IPS DF 19.7 (cell line): ENCODE results near the gene RAB1B.
"Not testable (repeated sequence)": the region's sequence is repeated elsewhere in the genome, so short reads cannot be mapped to it uniquely, and the experiment has no call there.

Source experiments
- DNase-seq: peaks from one replicate; pipeline ENCODE4 v3.0.0-alpha.2; 2013; ENCODE audit warnings: low read depth, low spot score

The RAB1B gene

DNA sequence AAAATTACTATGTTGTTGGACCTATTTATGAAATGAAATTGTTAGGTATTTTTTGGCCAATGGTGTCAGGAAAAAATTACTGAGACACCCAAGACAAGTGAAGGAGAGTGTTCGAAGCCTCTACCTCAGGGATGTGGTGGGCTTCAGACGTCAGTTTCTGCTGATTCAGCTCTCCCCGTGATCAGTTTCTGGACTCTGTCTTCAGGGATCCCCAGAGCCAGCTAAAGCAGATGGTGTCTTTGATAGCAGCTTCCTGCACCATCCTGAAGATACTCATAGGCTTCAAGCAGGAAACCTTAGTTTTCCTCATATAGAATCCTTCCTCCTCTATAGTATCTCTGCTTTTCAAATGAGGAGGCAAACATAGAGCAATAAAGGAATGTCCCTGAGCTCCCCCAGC, 41.0 kb downstream of the RAB1B start:
- DNase-seq, result no peak

DNA sequence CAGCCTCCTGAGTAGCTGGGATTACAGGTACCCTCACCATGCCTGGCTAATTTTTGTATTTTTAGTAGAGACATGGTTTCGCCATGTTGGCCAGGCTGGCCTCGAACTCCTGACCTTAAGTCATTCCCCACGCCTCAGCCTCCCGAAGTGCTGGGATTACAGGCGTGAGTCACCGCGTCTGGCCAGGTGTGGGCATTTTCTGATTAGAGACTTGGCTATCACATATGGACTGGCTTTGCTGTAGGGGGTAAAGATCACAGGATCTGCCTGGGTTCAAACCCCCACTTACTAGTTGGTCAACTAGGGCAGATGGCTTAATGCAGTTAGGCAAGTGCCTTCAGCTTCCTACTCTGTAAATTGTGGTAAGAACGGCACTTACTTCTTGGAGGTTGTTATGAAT, 41.9 kb downstream of the RAB1B start:
- no peak for DNase-seq

DNA sequence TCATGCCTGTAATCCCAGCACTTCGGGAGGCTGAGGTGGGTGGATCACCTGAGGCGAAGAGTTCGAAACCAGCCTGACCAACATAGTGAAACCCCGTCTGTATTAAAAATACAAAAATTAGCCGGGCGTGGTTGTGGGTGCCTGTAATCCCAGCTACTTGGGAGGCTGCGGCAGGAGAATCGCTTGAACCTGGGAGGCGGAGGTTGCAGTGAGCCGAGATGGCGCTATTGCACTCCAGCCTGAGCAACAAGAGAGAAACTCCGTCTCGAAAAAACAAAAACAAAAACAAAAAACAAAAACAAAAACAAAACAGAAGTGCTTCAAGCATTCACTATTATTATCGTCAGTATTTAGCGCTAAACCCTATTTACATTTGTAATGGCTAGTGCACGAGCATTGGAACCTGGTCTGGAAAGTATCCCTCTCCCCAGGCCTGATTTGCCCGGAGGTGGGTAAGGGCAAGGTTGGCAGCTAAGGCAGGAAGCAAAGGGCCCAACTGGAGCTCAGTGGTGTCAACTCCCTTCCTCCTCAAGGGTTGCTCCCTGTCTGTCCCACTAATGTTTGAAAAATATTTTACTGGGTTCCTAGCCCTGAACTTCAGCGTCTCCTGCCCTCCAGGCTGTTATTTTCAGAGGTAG, 42.5 kb downstream of the RAB1B start:
- not testable (repeated sequence) for DNase-seq

DNA sequence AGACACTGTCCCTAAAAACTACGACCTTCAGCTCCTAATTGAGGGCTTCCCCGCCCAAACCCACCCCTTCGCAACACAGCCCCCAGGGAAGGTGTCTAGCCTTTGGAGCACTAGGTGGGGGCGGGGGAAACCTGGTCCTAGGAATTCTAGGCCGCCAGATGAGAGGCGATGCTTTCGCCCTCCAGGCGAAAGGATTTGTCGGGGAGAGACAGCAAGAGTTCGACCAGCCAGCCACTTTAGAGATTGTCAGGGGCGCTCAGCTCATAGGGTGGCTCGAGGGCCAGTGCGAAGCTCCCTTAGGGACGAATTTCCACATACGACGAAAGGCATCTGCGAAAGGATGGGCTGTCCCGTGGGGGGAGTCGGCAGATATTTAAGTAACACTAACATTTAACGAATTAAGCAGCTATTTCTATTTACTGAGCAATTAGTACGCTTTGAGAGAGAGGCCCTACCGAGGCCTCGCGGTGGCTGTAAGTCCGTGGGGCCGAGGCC, 43.1 kb downstream of the RAB1B start:
- no peak for DNase-seq

DNA sequence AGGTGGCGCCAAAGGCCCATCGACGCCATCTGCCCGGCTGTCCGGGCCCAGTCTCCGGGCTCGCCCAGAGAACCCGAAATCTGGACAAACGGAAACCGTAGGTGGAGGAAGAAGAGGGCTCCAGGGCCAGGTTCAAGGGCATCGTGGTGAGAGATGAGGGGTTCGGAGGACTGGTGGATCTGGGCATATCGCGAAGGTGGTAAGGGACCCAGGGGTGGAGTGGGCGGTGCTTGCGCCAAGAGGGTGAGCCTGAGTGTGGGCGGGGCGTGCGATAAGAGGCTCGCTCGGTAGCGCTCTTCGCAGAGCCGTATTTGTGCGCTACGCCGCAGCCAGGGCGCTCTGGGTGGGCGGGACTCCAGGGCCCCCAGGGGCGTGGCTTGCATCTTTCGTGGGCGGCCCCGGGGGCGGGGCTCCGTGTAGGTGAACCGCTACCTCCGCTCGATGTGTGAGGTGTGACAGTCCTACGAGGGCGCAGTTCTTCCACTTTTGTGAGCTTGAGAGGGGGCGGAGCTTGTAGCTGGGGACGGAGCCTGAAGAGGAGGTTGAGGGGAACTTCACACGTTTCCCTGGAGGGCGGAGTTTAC, 43.6 kb downstream of the RAB1B start:
- no peak for DNase-seq

DNA sequence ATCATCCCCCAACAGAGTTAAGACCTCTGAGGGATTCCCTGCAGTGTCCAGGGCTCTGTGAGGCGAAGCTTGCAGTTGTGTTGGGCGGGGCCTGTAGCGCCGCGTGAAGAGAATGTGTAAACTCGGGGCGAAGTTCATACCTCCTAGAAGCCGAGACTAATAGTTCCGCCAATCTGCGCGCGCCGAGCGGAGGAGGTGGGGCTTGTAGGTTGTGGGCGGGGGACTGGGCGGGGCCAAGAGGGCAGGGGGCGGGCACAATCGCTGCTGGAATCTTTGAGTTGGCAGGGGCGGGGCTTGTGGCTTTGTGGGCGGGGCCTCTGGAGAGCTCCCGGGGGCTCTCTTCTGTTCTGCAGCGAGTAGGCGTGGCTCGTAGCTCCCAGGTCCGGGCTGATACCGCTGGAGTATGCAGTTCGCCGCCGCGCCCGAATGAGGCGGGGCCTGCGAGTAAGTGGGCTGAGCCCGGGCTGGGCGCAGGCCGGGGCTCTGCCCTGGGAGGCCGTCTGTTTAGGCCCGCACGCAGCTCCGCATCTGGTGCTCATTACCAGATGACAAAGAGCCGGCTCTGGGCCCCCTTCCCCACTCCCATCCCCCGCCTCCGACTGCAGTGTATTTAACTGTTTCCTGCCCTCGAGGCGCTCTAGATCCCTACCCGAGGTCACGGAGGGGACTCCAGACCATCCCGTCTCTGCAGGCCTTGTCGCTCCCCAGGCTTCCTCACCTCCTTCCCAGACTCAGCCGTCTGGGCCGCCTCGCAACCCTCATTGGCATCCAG, 44.3 kb downstream of the RAB1B start:
- DNase-seq, result no peak

DNA sequence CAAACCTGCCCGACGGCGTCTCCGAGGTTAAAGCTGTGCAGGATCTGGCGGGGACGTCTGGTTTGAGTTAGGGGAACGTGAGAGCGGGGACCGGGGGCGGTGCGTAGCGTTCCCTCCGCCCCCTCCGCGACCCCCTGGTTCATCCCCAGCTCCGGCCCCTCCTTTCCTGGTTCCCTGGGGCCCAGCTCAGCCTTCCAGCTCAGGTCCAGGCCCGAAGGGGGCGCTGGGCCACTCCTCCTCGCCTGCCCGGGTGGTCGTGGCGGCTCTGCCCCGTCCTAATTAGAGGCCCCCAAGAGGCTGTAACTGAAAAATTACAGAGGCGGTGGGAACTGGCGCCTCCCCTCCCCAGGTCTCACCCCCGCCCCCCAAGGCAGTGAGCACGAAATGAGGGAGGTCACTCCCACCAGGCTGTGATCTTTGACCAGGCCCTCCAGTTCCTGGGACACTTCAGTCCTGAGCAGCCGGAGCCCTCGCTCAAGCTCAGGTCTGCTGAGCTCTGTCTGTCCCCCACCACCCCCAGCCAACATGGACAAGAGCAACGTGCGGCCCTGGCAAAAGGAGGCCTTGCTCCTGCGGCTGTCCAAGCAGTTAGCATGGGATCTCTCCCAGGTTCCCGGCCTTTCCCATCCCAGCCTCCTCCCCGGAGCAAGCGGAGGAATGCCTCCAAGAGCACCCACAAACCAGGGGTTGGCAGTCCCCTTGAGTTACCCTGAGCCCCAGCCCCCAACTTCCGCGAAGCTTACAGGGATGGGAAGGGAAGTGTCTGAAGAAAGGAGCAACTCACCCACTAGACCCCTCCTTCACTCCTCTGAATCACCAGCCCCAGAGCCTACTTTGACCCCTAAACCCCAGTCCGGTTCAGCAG, 45.1 kb downstream of the RAB1B start:
- DNase-seq, result no peak

DNA sequence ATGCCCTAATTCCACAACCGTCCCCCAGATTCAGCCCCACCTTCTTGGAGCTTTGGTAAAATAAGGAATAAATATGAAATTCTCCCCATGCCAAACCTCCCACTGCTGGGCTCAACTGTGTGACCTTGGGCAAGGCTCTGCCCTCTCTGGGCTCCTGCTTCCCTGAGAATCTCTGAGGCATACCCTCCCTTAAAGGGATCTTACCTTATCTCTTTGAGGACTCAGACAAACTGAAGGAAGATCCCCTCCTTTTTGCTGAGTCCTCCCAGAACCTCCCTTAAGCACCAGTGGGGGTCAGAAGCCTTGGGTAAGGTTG, 45.7 kb downstream of the RAB1B start:
- DNase-seq, result no peak

DNA sequence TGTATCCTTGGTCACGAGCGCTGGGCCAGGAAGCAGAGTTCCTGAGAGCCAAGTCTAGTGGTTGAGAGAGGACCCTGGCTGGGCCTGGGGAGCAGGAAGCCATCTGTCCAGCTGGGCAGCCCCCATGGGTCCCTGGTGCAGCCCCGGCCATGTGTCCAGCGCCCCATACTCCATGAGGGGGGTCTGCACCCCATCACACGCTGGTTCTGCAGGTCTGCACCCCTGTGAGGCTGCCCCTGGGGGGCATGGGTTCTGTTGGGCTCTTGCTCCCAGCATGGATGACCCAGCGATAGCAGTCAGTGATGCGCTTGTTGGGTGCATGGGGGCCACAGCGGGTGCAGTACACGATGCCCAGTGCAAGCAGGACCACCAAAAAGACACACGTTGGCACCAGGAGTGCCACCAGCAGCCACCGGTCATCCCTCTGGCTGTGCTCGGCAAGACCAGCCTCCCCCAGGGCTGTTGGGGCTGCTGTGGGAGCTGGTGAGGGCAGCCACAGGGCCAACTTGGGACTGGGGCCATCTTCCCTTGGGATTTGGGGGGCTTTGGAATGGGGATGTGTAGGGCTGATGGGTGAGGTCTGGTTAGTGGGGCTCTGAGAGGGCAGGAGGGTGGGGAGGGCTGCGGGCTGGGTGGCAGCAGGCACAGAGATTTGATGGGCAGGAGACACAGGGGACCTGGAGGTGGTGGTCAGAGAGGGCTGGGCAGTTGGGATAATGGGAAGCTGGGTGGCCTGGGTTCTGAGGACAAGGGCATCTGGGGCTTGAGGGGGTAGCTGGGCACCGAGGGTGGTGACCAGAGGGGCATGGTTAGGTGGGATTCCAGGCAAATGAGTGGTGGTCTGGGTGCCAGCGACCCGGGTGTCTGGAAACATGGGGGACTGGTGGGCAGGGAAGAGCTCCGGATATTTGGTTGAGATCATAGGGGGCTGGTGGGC, 46.4 kb downstream of the RAB1B start:
- DNase-seq, result no peak

DNA sequence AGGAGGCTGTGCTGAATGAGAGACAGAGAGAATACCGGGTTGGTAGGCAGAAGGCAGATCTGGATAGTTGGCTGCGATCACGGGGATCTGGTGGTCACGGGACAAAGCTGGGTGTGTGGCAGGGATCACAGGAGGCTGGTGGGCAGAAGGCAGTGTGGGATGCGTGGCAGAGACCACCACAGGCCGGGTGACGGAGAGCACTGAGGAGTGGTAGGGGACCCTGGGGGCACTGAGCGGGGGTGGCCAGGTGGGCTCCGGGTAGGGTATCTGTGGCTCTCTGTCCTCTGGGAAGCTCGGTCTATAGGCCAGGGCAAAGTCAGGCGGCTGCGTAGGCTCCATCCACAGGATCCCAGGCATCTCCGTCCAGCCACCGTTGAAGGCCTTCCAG, 47.1 kb downstream of the RAB1B start:
- no peak for DNase-seq

DNA sequence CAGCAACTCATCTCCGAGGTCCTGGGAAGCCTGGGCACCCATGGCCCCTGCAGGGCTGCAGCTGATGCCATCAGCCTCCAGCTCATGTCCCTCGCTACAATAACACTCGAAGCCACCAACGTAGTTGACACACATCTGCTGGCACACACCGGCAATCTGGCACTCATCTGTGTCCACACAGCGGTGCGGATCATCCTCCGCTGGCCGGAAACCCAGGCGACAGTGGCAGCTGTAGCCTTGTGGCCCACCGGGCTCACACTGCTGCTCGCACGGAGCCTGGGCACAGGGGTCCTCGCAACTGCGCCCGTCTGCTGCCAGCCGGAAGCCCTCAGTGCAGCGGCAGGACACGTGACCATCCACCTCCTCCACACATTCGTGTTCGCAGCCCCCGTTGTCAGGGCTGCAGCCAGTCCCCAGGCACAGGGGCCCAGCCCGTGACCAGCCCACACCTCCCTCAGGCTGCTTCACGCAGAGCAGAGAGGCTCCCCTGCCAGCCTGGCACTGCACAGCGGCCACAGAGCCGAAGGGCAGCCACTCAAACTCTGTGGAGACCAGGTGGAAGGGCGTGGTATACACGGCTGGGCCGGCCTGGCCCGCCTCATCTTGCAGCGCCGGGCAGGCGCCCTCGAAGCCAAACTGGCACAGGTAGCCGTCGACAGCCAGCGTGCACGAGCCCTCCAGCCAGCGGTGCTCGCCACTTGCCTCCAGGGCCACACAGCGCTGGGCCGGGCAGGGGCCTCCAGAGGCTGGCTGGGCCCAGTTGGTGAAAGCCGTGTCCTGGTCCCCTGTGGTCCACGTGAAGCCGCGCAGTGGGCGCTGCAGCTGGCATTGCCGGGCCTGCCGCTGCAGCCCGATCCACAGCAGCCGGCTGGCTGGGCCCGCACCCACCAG, 47.7 kb downstream of the RAB1B start:
- DNase-seq, result no peak

DNA sequence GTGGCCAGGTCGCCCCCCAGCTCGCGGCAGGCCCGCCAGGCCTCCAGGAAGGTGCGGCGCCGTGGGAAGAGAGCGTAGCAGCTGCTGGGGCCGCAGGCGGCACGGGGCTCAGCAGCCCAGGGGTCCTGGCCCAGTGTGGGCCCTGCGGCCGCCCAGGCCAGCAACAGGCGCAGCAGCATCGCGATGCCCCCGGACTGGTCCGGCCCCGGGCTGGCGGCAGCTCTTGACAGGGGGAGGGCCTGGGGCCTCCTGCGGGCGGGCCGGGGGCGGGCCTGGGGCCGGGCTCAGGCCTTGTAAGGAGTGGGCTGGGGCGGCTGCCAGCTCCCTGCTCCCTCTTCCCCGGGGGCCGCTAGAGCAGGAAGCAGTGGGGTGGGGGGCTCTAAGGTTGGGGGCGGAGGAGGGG, 48.4 kb downstream of the RAB1B start, which contains the start of gene CD248:
CD248 (minus strand) TSS at position 196 of the 403 bp plus-strand sequence; CDS start at position 179, 17 bp downstream.
- no peak for DNase-seq

DNA sequence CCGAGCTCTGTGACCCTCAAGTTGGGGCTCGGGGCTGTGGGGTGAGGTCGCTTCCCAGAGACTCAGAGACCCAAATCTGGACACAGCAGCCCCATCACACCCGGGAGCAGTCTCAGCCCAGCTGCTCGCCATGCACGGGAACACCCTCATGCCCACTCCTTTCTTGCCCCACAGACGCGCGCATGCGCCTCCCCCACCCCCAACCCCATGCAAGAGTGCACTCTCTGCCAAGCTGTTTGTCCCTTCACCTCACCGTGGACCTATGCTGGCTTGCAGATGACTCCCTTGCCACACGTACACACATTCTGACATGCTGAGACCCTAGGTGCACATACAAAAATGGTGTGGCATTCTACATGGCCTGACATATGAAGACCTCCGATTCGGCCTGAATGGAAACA, 48.9 kb downstream of the RAB1B start:
- DNase-seq, result no peak

DNA sequence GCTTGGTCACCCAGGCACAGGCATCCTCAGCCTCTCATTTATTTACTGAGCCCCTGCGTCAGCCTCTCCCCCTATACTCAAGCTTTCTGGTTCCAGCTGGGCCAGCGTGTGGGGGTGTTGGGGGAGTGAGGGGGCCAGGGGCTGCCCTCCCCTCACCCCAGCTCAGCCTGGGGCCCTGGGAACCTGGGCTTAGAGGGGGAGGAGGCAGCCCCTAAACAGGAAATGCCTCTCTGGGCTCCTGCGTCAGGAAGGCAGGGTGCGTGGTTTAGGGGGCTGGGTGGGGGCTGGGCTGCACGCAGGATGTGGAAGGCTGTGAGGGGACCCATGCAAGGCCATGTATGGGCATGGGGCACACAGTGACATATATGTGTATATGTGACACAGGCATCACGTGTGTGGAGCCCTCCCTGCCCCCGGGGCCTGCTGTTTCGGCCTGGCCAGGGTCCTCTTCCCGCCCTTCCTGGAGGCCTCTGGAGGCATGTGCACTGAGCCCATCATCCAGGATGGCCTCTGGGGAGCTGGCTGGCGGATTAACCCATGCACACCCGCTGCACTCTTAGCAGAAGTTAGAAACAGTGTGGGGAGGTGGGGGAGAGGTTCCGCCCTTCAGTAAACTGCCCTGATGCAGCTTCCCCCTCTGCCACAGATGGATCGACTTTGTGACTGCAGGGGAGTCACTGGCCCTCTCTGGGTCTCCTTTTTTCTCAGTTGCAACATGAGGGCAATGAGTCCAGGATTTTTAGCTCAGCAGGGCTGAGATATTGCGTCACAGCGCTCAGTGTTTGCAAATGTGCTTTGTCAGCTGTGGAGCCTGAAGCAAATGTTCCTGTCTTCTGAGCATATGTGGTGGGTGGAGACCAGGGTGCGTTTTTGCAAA, 49.5 kb downstream of the RAB1B start:
- DNase-seq, result no peak

DNA sequence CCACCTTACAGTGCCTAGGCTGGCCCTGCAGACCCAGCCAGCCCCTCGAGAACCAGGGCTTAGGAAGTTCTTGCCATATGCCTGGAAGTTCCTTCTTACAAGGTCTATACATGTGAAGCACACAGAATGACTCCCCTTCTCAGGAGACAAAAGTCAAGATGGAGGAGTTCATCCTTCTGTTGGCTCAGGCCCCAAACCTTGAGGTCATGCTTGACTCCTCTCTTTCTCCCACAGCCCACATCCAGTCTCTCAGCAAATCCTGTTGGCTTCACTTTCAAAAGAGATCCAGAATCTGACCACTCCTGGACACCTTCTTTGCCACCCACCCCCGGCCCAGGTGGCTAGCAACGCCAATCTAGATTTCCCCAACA, 50.1 kb downstream of the RAB1B start:
- no peak for DNase-seq

DNA sequence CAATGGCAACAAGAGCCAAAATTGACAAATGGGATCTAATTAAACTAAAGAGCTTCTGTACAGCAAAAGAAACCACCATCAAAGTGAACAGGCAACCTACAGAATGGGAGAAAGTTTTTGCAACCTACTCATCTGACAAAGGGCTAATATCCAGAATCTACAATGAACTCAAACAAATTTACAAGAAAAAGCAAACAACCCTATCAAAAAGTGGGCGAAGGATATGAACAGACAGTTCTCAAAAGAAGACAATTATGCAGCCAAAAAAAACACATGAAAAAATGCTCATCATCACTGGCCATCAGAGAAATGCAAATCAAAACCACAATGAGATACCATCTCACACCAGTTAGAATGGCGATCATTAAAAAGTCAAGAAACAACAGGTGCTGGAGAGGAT, 51.9 kb downstream of the RAB1B start:
- not testable (repeated sequence) for DNase-seq

DNA sequence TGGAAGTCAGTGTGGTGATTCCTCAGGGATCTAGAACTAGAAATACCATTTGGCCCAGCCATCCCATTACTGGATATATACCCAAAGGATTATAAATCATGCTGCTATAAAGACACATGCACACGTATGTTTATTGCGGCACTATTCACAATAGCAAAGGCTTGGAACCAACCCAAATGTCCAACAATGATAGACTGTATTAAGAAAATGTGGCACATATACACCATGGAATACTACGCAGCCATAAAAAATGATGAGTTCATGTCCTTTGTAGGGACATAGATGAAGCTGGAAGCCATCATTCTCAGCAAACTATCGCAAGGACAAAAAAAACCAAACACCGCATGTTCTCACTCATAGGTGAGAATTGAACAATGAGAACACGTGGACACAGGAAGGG, 52.3 kb downstream of the RAB1B start:
- not testable (repeated sequence) for DNase-seq

DNA sequence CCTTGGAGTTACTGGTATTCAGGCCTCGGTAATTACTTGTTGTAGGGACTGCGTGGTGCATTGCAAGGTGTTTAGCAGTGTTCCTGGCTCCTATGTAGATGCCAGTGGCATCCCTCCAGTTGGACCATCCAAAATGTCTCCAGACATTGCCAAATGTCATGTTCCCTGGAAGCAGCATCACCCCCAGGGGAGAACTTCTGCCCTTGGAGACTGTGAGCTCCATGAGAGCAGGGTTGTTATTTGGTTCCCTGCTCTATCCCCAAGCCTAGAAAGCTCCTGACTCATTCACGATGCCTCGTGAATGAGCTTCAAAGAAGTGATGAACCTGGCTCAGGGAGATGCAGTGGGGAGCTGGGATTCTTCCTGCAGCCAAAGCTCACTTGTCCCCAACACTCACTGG, 53.2 kb downstream of the RAB1B start:
- DNase-seq, result no peak
